Activated naive CD4-positive, alpha-beta T cell treated with Interleukin-2 at 50 U/mL for 16 hours (primary cell): ENCODE measurements around the gene GXYLT1.
"Not testable (repeated sequence)": the region's sequence is repeated elsewhere in the genome, so short reads cannot be mapped to it uniquely, and the experiment has no call there.

Source experiments
- DNase-seq: peaks from one replicate; pipeline ENCODE4 v3.0.0-alpha.2; 2020

The GXYLT1 gene

DNA sequence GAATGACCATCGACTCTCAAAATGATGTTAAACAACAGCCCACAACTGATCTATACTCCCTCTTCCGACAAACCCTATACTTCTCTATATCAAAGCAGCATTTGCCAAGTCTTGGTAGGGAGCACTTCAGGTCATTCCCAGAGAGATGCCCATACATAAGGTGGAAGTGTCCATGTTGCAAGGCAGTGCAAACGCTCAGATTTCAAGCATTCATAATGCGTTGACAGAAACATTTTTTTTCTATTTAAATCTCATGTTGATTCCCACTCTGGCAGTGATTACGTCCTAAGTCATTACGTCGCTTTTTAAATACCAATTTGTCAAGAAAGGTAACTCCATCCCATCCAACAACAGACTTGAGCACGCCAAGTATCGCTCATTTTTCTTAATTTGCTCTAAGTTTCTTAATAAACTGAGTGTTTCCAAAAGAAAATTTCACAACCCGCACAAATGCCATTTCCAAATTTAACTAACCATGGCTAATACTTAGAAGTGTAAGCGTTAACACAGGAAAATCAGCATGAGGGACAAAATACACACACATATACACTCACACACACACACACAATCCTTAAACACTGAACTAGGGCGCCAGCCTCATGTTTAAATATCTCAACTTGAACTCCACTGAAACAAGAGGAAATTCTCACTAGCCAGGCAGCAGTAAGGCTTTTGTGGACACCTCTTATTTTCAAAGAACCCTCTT lies 1.1 kb downstream of the GXYLT1 start:
- DNase-seq: no peak

DNA sequence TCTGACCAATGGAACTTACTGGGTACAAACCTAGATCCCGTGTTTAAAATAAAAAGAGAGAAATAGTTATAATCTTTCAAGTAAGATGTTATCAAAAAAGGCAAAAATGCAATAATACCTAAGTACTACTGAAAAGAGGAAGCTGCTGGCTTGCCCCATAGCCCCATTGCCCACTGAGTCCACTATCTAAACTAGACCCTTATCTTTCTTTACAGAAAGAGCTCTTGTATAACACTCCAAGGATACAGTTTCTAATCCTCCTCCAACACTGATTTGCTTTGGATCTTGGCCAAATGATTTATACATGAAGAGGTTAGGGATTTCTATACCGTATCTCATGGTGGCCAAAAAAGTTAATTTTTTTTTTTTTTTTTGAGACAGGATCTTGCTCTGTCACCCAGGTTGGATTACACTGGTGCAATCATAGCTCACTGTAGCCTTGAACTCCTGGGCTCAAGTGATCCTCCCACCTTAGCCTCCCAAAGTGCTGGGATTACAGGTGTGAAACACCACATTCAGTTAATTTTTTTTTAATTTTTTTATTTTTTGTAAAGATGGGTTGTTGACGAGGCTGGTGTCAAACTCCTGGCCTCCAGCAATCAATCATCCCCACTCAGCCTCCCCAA lies 2.6 kb downstream of the GXYLT1 start:
- no peak for DNase-seq

DNA sequence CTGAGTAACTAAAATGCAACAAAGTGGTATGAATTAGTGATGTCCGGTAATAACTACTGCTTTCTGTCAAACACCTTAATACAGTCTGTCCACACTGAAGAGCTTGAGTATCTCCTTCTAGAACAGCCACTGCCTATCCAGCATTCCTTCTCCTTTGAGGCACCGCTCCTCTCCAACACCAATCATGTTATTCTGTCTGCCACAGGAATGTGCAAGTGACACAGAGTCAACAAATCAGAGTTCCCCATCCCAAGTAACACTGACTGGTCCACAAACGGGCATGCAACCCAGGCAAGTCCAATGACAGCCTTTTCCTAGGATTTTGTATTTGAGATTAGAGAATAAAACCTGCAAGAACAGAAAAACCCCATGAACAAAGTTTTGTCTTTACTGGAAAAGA lies 3.8 kb downstream of the GXYLT1 start:
- no peak for DNase-seq

GRCh38 chr12:42135259-42135814 lies 9.3 kb downstream of the GXYLT1 start:
- no peak for DNase-seq

- no peak for DNase-seq
Observed at GRCh38 chr12:42130672-42131402, 13.8 kb downstream of the GXYLT1 start.

DNA sequence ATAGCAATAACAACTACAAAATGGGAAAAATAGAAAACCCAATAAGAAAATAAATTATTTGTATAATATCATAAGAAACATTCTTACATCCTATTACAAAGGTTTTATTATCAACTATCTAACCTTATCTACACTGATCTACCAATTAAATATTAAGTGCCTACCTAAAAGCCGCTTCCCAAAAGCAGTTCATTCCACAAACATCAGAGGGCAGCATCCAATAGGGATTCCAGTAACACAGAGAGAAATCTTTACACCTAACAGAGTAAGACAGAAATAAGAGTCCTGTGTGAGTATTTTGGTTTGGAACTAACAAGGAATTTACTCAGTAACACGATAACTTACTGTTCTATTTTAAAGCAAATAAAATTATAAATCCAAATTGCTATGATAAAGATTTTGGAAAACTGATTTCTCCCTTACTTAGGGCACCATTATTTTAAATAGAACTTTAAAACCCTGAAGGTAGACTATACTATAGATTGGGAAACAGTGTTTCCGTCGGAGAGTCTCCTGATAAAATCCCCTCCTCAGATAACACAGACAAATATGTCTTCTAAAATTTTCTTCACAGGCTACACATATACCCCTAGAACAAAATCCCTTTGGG lies 15.0 kb downstream of the GXYLT1 start:
- DNase-seq: no peak

GRCh38 chr12:42128888-42129287 lies 15.8 kb downstream of the GXYLT1 start:
- no peak for DNase-seq

DNA sequence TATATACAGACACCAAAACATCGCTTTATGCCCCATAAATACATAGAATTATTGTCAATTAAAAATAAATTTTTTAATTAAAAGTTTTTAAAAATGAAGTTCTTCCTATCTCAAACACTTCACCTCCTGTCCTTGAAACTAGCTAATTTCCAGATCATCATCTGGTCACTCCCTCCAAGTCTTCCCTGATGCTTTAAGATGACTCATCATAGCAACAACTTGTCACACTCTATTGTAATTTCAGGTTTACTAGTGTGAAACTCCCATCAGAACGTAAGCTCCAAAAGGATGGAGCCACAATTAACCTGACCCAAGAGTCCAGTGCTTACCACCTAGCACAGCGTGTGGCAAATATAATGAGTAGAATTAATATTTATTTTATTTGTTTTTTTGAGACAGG lies 16.3 kb downstream of the GXYLT1 start:
- no peak for DNase-seq

DNA sequence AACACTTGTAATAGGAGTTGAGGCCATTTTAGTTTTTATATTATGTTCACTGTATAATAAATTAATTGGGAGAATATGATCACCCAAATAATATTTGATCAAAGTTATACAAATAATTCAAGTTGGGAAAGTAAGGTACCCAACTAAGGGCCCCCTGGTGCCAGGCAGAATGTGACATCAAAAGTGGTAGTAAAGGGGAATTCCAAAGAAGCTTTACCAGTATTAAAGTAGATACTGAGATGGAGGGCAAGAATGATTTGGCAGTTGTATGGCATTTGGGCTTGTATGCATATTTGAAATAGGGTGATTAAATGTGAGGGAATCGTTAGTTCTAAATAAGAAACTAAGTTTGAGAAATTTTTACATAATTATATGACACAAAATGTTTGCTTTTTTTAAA lies 17.7 kb downstream of the GXYLT1 start:
- DNase-seq: no peak

GRCh38 chr12:42125388-42125767 lies 19.3 kb downstream of the GXYLT1 start:
- DNase-seq: no peak

GRCh38 chr12:42124764-42125387 lies 19.8 kb downstream of the GXYLT1 start:
- no peak for DNase-seq

GRCh38 chr12:42119085-42119633 lies 25.5 kb downstream of the GXYLT1 start:
- DNase-seq: no peak

DNA sequence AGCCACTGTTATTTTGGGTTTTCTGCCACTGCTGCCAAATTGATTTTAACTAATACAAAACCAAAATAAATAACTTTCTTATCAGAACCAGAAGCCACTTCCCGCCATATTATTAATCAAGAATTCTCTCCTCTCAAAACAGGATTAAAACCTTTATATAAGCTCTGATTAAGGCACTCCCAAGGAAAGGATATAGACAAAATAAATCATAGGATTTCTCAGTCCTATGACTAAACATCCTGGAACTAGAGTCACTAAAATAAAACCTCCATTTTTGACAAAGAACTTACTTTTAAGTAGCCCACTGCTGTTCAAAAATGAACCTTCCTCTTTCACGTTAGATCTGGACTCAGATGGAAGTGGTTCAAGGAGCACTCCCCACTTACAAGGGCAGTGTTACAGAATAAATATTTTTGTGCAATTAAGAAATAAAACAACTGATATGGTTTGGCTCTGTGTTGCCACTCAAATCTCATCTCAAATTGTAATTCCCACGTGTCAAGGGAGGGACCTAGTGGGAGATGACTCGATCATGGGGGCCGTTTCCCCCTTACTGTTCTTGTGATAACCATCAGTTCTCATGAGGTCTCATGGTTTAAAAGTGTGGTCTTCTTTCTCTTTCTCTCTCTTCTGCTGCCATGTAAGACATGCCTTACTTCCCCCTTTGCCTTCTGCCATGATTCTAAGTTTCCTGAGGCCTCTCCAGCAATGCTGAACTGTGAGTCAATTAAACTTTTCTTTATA lies 26.4 kb downstream of the GXYLT1 start:
- no peak for DNase-seq

- no peak for DNase-seq
Observed at GRCh38 chr12:42109031-42109430, 35.6 kb downstream of the GXYLT1 start.

GRCh38 chr12:42106791-42107190 lies 37.9 kb downstream of the GXYLT1 start:
- not testable (repeated sequence) for DNase-seq

GRCh38 chr12:42104784-42105183 lies 39.9 kb downstream of the GXYLT1 start:
- DNase-seq: no peak

DNA sequence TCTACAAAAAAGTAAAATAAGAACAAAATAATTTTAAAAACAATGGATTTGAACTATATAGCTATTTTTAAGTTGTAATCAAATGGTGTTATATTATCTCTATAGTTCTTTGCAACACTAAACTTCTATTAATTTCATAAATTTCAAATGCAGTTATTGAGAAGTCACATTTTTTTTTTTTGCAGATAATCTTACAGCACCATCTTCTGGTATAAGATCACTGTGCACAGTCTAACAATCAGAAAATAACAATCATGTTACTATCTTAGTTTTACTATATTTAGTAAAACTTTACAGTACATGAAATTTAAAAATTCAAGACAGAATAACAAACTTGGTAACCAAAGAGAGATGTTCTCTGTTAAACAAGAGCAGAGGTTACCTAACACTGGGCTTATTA lies 40.6 kb downstream of the GXYLT1 start:
- no peak for DNase-seq

- no peak for DNase-seq
Observed at GRCh38 chr12:42103155-42103554, 41.5 kb downstream of the GXYLT1 start.

- no peak for DNase-seq
Observed at GRCh38 chr12:42102720-42103119, 42.0 kb downstream of the GXYLT1 start.

DNA sequence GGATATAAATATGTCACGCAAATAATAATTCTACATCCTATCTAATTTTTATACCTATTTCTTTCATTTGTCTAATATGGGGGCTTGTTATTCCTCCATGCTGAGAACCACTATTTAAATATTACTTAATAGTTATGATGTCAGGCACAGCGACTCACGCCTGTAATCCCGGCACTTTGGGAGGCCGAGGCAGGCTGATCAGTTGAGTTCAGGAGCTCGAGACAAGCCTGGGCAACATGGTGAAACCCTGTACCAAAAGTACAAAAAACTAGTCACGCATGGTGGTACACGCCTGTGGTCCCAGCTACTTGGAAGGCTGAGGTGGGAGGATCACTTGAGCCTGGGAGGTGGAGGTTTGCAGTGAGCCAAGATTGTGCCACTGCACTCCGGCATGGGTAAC lies 45.2 kb downstream of the GXYLT1 start:
- no peak for DNase-seq

GRCh38 chr12:42097971-42098370 lies 46.7 kb downstream of the GXYLT1 start:
- DNase-seq: no peak

DNA sequence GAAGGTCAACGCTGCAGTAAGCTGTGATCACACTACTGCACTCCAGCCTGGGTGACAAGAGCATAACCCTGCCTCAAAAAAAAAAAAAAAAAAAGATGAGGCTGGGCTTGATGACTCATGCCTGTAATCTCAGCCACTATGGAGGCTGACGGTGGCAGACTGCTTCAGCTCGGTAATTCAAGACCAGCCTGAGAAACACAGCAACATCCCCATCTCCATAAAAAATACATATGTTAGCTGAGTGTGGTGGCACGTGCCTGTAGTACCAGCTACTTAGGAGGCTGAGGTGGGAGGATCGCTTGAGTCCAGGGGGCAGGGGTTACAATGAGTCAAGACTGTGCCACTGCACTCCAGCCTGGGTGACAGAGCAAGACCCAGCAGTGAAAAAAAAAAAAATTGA lies 50.4 kb downstream of the GXYLT1 start:
- peak; percentile 14 for DNase-seq
